SU-DHL-6 (cell line): ENCODE results near the gene HOXD4.

Experiments used
- H2AFZ ChIP-seq: fragments of 200-600 bp; sonication (generic); 2 replicates; pipeline ENCODE4 v1.6.1; 2014; ENCODE audit warnings: low read depth, mild to moderate bottlenecking, moderate library complexity, mixed read lengths, antibody characterized with exemption, low read length; ENCODE audit not compliant: severe bottlenecking
- H3F3A ChIP-seq: fragments of 200-600 bp; shearing (Covaris generic); 2 replicates; pipeline ENCODE4 v1.6.0; 2016; ENCODE audit warnings: antibody characterized with exemption, mild to moderate bottlenecking; ENCODE audit not compliant: insufficient read depth
- H3K27ac ChIP-seq: fragments of 200-600 bp; sonication (generic); 2 replicates; pipeline ENCODE4 v1.5.1; 2016; ENCODE audit warnings: low read depth, mild to moderate bottlenecking, low read length, moderate library complexity, mixed read lengths
- H3K27me3 ChIP-seq: fragments of 200-600 bp; sonication (generic), shearing (Covaris generic); 2 replicates; pipeline ENCODE4 v1.6.0; 2014; ENCODE audit warnings: mild to moderate bottlenecking, low read length
- H3K36me3 ChIP-seq: fragments of 200-600 bp; sonication (generic); 2 replicates; pipeline ENCODE4 v1.6.1; 2014; ENCODE audit warnings: mild to moderate bottlenecking, low read length, mixed read lengths
- H3K4me2 ChIP-seq: fragments of 300-600, 200-600 bp; shearing (Covaris generic), sonication (generic); 2 replicates; pipeline ENCODE4 v1.6.0; 2014; ENCODE audit warnings: low read length, low read depth, mild to moderate bottlenecking; ENCODE audit not compliant: poor library complexity, severe bottlenecking
- H3K4me3 ChIP-seq: fragments of 200-600 bp; sonication (generic); 2 replicates; pipeline ENCODE4 v1.5.1; 2014; ENCODE audit warnings: antibody characterized with exemption, low read length, mild to moderate bottlenecking, mixed read lengths; ENCODE audit not compliant: insufficient read depth, poor library complexity, severe bottlenecking
- H3K79me2 ChIP-seq: fragments of 200-600 bp; sonication (generic); 2 replicates; pipeline ENCODE4 v1.6.1; 2014; ENCODE audit warnings: mild to moderate bottlenecking, low read length, moderate library complexity; ENCODE audit not compliant: insufficient read depth
- H3K9ac ChIP-seq: fragments of 200-600 bp; sonication (generic); 2 replicates; pipeline ENCODE4 v1.7.0; 2014; ENCODE audit warnings: mild to moderate bottlenecking, low read length
- H3K9me2 ChIP-seq: fragments of 200-600 bp; sonication (generic); replicated peaks from 2 replicates; pipeline ENCODE4 v1.6.1; 2014; ENCODE audit warnings: low read length; ENCODE audit not compliant: insufficient read depth
- H3K9me3 ChIP-seq: fragments of 200-600 bp; sonication (generic); 2 replicates; pipeline ENCODE4 v1.6.1; 2014; ENCODE audit warnings: low read length, mixed read lengths; ENCODE audit not compliant: insufficient read depth
- H4K20me1 ChIP-seq: fragments of 200-600 bp; sonication (generic); 2 replicates; pipeline ENCODE4 v1.6.1; 2014; ENCODE audit warnings: low read depth, mild to moderate bottlenecking, antibody characterized with exemption, low read length, moderate library complexity, mixed read lengths
- CTCF ChIP-seq: fragments of 200-600 bp; sonication (generic); IDR thresholded peaks from one replicate; pipeline ENCODE4 v1.5.1; 2017; ENCODE audit warnings: antibody characterized with exemption, mild to moderate bottlenecking, low read length, moderate library complexity; ENCODE audit not compliant: insufficient read depth, poor library complexity, severe bottlenecking
- EZH2phosphoT487 ChIP-seq: fragments of 200-600 bp; sonication (generic), shearing (Covaris generic); conservative IDR thresholded peaks from 2 replicates; pipeline ENCODE4 v1.6.1; 2018; ENCODE audit warnings: mild to moderate bottlenecking, antibody characterized with exemption, low read length, moderate library complexity, mixed read lengths

Gene HOXD4

GRCh38 chr2:176124110-176124946, 27.0 kb upstream of the HOXD4 start:
- Histone ChIP-seq H3K36me3 (no peaks in the 10 kb centered on the region), H3K9ac (no peak overlapping the region), H3K4me3 (no peak overlapping the region), H3K27me3 (no peaks in the 10 kb centered on the region), H2AFZ (no peak overlapping the region), H3F3A (no peaks in the 10 kb centered on the region), H3K9me2 (no peaks in the 10 kb centered on the region), H3K79me2 (no peaks in the 10 kb centered on the region), H3K4me2 (no peak overlapping the region), H4K20me1 (no peaks in the 10 kb centered on the region), H3K27ac (no peak overlapping the region), H3K9me3 (no peaks in the 10 kb centered on the region)
- TF ChIP-seq EZH2phosphoT487 (no peak), CTCF (no peak)

- Histone ChIP-seq H3K36me3 (no peaks in the 10 kb centered on the region), H4K20me1 (no peaks in the 10 kb centered on the region), H3F3A (no peaks in the 10 kb centered on the region), H3K9ac (no peak overlapping the region), H3K79me2 (no peaks in the 10 kb centered on the region), H2AFZ (no peak overlapping the region), H3K4me2 (no peak overlapping the region), H3K27ac (no peak overlapping the region), H3K9me2 (no peaks in the 10 kb centered on the region), H3K9me3 (no peaks in the 10 kb centered on the region), H3K4me3 (no peak overlapping the region), H3K27me3 (no peaks in the 10 kb centered on the region)
- TF ChIP-seq CTCF (no peak), EZH2phosphoT487 (no peak)
These were observed 26.2 kb upstream of the HOXD4 start for GRCh38 chr2:176124947-176125771.

GRCh38 chr2:176125772-176126054, 25.6 kb upstream of the HOXD4 start:
- Histone ChIP-seq H3K27ac (no peak overlapping the region), H3K9ac (no peak overlapping the region), H4K20me1 (no peaks in the 10 kb centered on the region), H3K9me3 (no peaks in the 10 kb centered on the region), H3K27me3 (no peaks in the 10 kb centered on the region), H3F3A (no peaks in the 10 kb centered on the region), H3K4me3 (no peak overlapping the region), H3K4me2 (no peak overlapping the region), H3K36me3 (no peaks in the 10 kb centered on the region), H2AFZ (no peak overlapping the region), H3K9me2 (no peaks in the 10 kb centered on the region), H3K79me2 (no peaks in the 10 kb centered on the region)
- TF ChIP-seq EZH2phosphoT487, result no peak
- TF ChIP-seq CTCF, result no peak
